Measurements from ENCODE around the gene MGAT4A.
A peak's percentile ranks its signal among the peaks of the same experiment; 100 is the strongest.

The MGAT4A gene

GRCh38 chr2:98649992-98650375, 80.9 kb downstream of the MGAT4A start:
- no peak for DNase-seq

- DNase-seq: peak; percentile 89
Measured at GRCh38 chr2:98649135-98649991, 81.6 kb downstream of the MGAT4A start.

GRCh38 chr2:98648451-98648850, 82.5 kb downstream of the MGAT4A start:
- DNase-seq: no peak

- no peak for DNase-seq
Measured at GRCh38 chr2:98647636-98648035, 83.3 kb downstream of the MGAT4A start.

GRCh38 chr2:98643496-98644100, 87.3 kb downstream of the MGAT4A start:
- DNase-seq: no peak

GRCh38 chr2:98637401-98638147, 93.4 kb downstream of the MGAT4A start:
- DNase-seq: peak; percentile 73

GRCh38 chr2:98634406-98635092, 96.4 kb downstream of the MGAT4A start:
- peak; percentile 59 for DNase-seq

GRCh38 chr2:98632351-98632750, 98.6 kb downstream of the MGAT4A start:
- no peak for DNase-seq

GRCh38 chr2:98623657-98624056, 107.3 kb downstream of the MGAT4A start:
- DNase-seq: no peak

GRCh38 chr2:98617149-98617548, 113.8 kb downstream of the MGAT4A start:
- DNase-seq: no peak

- no peak for DNase-seq
Measured at GRCh38 chr2:98615481-98615880, 115.5 kb downstream of the MGAT4A start.

GRCh38 chr2:98614024-98614739, 116.8 kb downstream of the MGAT4A start:
- DNase-seq: no peak

- no peak for DNase-seq
Measured at GRCh38 chr2:98608962-98609604, 121.8 kb downstream of the MGAT4A start.

GRCh38 chr2:98608116-98608961, 122.6 kb downstream of the MGAT4A start, which contains the start of the genes COA5 and UNC50:
Gene COA5 (minus strand): TSS chr2:98608512. CDS start chr2:98608405, 107 bp downstream.
Gene UNC50 (plus strand): TSS chr2:98608589. CDS start chr2:98609760, 1,171 bp downstream.
- peak; percentile 93 for DNase-seq

- DNase-seq: no peak
Measured at GRCh38 chr2:98607741-98608115, 123.2 kb downstream of the MGAT4A start.

- DNase-seq: no peak
Measured at GRCh38 chr2:98607104-98607503, 123.8 kb downstream of the MGAT4A start.

GRCh38 chr2:98606431-98606830, 124.5 kb downstream of the MGAT4A start:
- DNase-seq: no peak

- DNase-seq: no peak
Measured at GRCh38 chr2:98605076-98605475, 125.9 kb downstream of the MGAT4A start.

- DNase-seq: no peak
Measured at GRCh38 chr2:98604547-98604946, 126.4 kb downstream of the MGAT4A start.

- peak; percentile 19 for DNase-seq
Measured at GRCh38 chr2:98601532-98602132, 129.3 kb downstream of the MGAT4A start.

Data from CD4-positive, alpha-beta T cell treated with Interleukin-21 for 1 hour (primary cell).